Measurements from ENCODE around the gene SLC6A20.

SLC6A20 gene

DNA sequence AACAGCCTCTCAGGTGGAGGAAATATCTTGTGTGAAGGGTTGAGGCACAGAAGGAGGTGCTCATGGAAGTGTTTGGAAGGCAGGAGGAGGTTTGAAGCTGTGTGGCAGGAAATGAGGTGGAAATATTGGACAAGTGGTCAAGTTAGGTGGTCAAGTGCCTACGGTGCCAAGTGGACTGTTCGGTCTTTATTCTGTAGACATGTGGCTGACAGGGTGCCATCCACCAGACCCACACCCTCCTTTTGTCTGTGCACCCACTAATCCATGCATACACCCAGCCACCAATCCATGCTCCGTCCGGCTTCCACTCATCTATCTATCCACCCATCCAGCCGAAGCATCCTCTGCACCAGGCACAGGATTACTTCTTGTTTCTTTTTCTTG, 2.2 kb downstream of the SLC6A20 start:
- DNase-seq (ENCODE audit: low read depth) = no peak
- TF ChIP-seq, protein P1, sequence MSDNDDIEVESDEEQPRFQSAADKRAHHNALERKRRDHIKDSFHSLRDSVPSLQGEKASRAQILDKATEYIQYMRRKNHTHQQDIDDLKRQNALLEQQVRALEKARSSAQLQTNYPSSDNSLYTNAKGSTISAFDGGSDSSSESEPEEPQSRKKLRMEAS (IDR thresholded peaks at IDR 0.05; ENCODE audit: low read depth, low read length) = no peak
- TF ChIP-seq MYC (IDR thresholded peaks at IDR 0.05; ENCODE audit: low read depth, low read length) (no peak), CTCF (IDR thresholded peaks at IDR 0.05; ENCODE audit: low read depth, low read length) (no peak), POLR2A (IDR thresholded peaks at IDR 0.05; ENCODE audit: extremely low read depth, insufficient read length) (no peak)
- H3K4me3 ChIP-seq (ENCODE audit: low read depth, low read length) = no peak overlapping the region

- H3K4me3 ChIP-seq (ENCODE audit: low read depth, low read length) = no peak overlapping the region
- TF ChIP-seq MYC (IDR thresholded peaks at IDR 0.05; ENCODE audit: low read depth, low read length) (no peak), CTCF (IDR thresholded peaks at IDR 0.05; ENCODE audit: low read depth, low read length) (no peak), POLR2A (IDR thresholded peaks at IDR 0.05; ENCODE audit: extremely low read depth, insufficient read length) (no peak)
- TF ChIP-seq, protein P1 (IDR thresholded peaks at IDR 0.05; ENCODE audit: low read depth, low read length) = no peak
These were observed 2.7 kb downstream of the SLC6A20 start for GRCh38 chr3:45793482-45794176.

GRCh38 chr3:45792516-45793172, 3.7 kb downstream of the SLC6A20 start:
- DNase-seq (ENCODE audit: low read depth) = no peak
- TF ChIP-seq POLR2A (IDR thresholded peaks at IDR 0.05; ENCODE audit: extremely low read depth, insufficient read length) (no peak), CTCF (IDR thresholded peaks at IDR 0.05; ENCODE audit: low read depth, low read length) (no peak), MYC (IDR thresholded peaks at IDR 0.05; ENCODE audit: low read depth, low read length) (no peak)
- TF ChIP-seq, protein P1 (IDR thresholded peaks at IDR 0.05; ENCODE audit: low read depth, low read length) = no peak
- H3K4me3 ChIP-seq (ENCODE audit: low read depth, low read length) = no peak overlapping the region

More at GRCh38 chr3:45793482-45794176, 2.7 kb downstream of the SLC6A20 start:
- no peak for DNase-seq (ENCODE audit: low read depth)

- TF ChIP-seq, protein P1 (IDR thresholded peaks at IDR 0.05; ENCODE audit: low read depth, low read length) = no peak
- no peak for TF ChIP-seq POLR2A (IDR thresholded peaks at IDR 0.05; ENCODE audit: extremely low read depth, insufficient read length)
- TF ChIP-seq MYC (IDR thresholded peaks at IDR 0.05; ENCODE audit: low read depth, low read length) = no peak
- TF ChIP-seq CTCF (IDR thresholded peaks at IDR 0.05; ENCODE audit: low read depth, low read length) = no peak
- H3K4me3 ChIP-seq (ENCODE audit: low read depth, low read length) = no peak overlapping the region
- DNase-seq (ENCODE audit: low read depth) = no peak
These were observed 4.3 kb downstream of the SLC6A20 start for GRCh38 chr3:45792036-45792435.

DNA sequence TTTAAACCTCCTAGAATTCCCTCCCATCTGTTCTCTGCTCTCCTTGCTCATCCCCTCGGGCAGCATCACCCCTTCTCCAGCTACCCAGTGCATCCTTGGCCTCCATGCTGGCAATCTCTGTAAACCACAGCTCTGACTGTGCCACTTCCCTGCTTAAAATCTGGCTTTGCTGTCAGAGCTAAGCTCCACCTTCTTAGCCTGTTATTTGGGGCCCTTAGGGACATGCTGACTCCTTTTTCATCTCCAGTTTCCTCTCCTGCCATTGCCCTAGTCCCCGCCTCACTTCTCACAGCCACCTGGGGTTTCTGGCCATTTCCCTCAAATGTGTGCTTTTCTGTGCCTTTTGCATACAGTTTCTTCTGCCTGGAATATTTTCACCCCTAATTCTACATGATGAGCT, 5.7 kb downstream of the SLC6A20 start:
- no peak for TF ChIP-seq MYC (IDR thresholded peaks at IDR 0.05; ENCODE audit: low read depth, low read length)
- TF ChIP-seq CTCF (IDR thresholded peaks at IDR 0.05; ENCODE audit: low read depth, low read length) = no peak
- TF ChIP-seq, protein P1 (IDR thresholded peaks at IDR 0.05; ENCODE audit: low read depth, low read length) = no peak
- TF ChIP-seq POLR2A (IDR thresholded peaks at IDR 0.05; ENCODE audit: extremely low read depth, insufficient read length) = no peak
- no peak for DNase-seq (ENCODE audit: low read depth)
- no peak overlapping the region for H3K4me3 ChIP-seq (ENCODE audit: low read depth, low read length)

Data from NB4 (cell line).